ENCODE results near the gene DPPA4. TPM values are rescaled to one million over a fixed set of nuclear protein-coding genes. Genes with fewer than 3 reads are reported as not detected.

The DPPA4 gene
- total and polyA plus RNA-seq, 2 donors from 2014 or later: not detected

DNA sequence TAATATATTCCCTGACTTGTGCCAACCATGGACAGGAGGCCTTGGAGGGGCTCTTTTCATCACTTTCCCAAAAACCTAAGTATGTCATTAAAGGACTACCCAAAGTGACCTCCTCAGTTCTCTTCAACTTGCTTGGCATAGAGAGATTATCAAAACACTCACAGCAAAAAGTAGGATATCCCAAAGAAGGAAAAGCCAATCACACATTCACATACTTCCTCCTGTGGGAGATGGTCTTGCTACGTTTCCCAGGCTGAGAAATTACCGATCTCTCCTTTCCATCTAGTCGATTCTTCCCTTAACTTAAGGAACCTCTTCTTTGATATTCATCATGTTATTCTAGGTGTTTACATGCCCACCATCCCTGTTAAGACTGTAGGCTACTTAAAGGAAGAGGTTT, 9.1 kb downstream of the DPPA4 start:
- Histone ChIP-seq H3K27ac (ENCODE audit: low read depth in 2 of 2, low read length in 2 of 2) (no peak overlapping the region), H3K9ac (ENCODE audit: low read length in 3 of 3) (no peak overlapping the region), H3K4me1 (ENCODE audit: control insufficient read depth in 2 of 3, insufficient read depth in 2 of 3, low read depth in 1 of 3, low read length in 3 of 3) (no peaks in the 10 kb centered on the region), H3K27me3 (ENCODE audit: control insufficient read depth, insufficient read depth, low read length) (no peaks in the 10 kb centered on the region), H3K4me3 (ENCODE audit: low read length in 3 of 3) (no peak overlapping the region), H3K36me3 (ENCODE audit: control insufficient read depth in 2 of 3, insufficient read depth in 3 of 3, low read length in 3 of 3) (no peaks in the 10 kb centered on the region), H3K9me3 (ENCODE audit: control insufficient read depth in 2 of 3, insufficient read depth in 1 of 3, low read length in 3 of 3) (no peaks in the 10 kb centered on the region)
- intact Hi-C loops (cut with DNase I): no loop called here
- FAIRE-seq: no peak
- DNase-seq: no peak
- TF ChIP-seq, protein P1, sequence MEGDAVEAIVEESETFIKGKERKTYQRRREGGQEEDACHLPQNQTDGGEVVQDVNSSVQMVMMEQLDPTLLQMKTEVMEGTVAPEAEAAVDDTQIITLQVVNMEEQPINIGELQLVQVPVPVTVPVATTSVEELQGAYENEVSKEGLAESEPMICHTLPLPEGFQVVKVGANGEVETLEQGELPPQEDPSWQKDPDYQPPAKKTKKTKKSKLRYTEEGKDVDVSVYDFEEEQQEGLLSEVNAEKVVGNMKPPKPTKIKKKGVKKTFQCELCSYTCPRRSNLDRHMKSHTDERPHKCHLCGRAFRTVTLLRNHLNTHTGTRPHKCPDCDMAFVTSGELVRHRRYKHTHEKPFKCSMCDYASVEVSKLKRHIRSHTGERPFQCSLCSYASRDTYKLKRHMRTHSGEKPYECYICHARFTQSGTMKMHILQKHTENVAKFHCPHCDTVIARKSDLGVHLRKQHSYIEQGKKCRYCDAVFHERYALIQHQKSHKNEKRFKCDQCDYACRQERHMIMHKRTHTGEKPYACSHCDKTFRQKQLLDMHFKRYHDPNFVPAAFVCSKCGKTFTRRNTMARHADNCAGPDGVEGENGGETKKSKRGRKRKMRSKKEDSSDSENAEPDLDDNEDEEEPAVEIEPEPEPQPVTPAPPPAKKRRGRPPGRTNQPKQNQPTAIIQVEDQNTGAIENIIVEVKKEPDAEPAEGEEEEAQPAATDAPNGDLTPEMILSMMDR (IDR thresholded peaks at IDR 0.05; ENCODE audit: borderline replicate concordance, extremely low read depth, insufficient read depth): no peak

DNA sequence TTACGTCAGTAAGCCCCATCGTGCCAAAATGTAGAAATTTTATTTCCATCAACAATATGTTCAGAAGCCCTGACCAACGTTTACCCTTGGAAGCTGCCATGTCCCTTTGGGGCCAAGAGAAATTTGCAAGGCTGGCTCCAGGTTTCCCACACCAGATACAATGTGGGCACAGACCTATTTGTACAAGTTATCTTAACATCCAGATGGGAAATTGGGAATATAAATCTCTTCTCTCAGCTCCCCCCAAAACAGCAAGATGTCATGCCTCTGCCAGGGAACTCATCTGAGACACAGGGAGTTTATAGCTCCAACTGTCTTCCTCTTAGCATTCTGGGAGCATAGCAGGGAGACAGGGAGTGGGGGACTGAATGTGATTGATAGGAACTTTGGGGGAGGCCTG, 11.7 kb downstream of the DPPA4 start:
- no peak overlapping the region for H3K27ac ChIP-seq (ENCODE audit: low read depth in 2 of 2, low read length in 2 of 2)
- FAIRE-seq (no peak), DNase-seq (no peak)
- no peaks in the 10 kb centered on the region for H3K9me3 ChIP-seq (ENCODE audit: control insufficient read depth in 2 of 3, insufficient read depth in 1 of 3, low read length in 3 of 3)
- H3K4me1 ChIP-seq (ENCODE audit: control insufficient read depth in 2 of 3, insufficient read depth in 2 of 3, low read depth in 1 of 3, low read length in 3 of 3): no peaks in the 10 kb centered on the region
- no peaks in the 10 kb centered on the region for H3K36me3 ChIP-seq (ENCODE audit: control insufficient read depth in 2 of 3, insufficient read depth in 3 of 3, low read length in 3 of 3)
- intact Hi-C loops (cut with DNase I): no loop called here
- no peaks in the 10 kb centered on the region for H3K27me3 ChIP-seq (ENCODE audit: control insufficient read depth, insufficient read depth, low read length)
- TF ChIP-seq, protein P1 (IDR thresholded peaks at IDR 0.05; ENCODE audit: borderline replicate concordance, extremely low read depth, insufficient read depth): no peak
- no peak overlapping the region for H3K9ac ChIP-seq (ENCODE audit: low read length in 3 of 3)
- no peak overlapping the region for H3K4me3 ChIP-seq (ENCODE audit: low read length in 3 of 3)

DNA sequence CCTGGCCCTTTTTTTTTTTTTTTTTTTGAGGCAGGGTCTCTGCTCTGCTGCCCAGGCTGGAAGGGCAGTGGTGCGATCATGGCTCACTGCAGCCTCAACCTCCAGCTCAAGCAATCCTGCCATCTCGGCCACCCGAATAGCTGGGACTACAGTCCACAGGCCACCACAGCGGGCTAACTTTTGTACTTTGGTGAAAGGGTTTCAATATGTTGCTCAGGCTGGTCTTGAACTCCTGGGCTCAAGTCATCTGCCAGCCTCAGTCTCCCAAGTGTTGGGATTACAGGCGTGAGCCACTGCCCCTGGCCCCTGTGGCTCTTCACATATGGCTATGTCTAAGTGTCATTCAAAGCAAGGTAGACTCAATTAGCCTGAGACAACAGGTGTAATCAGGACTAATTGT, 12.2 kb downstream of the DPPA4 start:
- no peak overlapping the region for H3K9ac ChIP-seq (ENCODE audit: low read length in 3 of 3)
- no peak overlapping the region for H3K27ac ChIP-seq (ENCODE audit: low read depth in 2 of 2, low read length in 2 of 2)
- intact Hi-C loops (cut with DNase I): no loop called here
- no peaks in the 10 kb centered on the region for H3K4me1 ChIP-seq (ENCODE audit: control insufficient read depth in 2 of 3, insufficient read depth in 2 of 3, low read depth in 1 of 3, low read length in 3 of 3)
- no peaks in the 10 kb centered on the region for H3K27me3 ChIP-seq (ENCODE audit: control insufficient read depth, insufficient read depth, low read length)
- H3K9me3 ChIP-seq (ENCODE audit: control insufficient read depth in 2 of 3, insufficient read depth in 1 of 3, low read length in 3 of 3): no peaks in the 10 kb centered on the region
- H3K36me3 ChIP-seq (ENCODE audit: control insufficient read depth in 2 of 3, insufficient read depth in 3 of 3, low read length in 3 of 3): no peaks in the 10 kb centered on the region
- no peak for DNase-seq
- no peak for FAIRE-seq
- no peak overlapping the region for H3K4me3 ChIP-seq (ENCODE audit: low read length in 3 of 3)
- TF ChIP-seq, protein P1 (IDR thresholded peaks at IDR 0.05; ENCODE audit: borderline replicate concordance, extremely low read depth, insufficient read depth): no peak

DNA sequence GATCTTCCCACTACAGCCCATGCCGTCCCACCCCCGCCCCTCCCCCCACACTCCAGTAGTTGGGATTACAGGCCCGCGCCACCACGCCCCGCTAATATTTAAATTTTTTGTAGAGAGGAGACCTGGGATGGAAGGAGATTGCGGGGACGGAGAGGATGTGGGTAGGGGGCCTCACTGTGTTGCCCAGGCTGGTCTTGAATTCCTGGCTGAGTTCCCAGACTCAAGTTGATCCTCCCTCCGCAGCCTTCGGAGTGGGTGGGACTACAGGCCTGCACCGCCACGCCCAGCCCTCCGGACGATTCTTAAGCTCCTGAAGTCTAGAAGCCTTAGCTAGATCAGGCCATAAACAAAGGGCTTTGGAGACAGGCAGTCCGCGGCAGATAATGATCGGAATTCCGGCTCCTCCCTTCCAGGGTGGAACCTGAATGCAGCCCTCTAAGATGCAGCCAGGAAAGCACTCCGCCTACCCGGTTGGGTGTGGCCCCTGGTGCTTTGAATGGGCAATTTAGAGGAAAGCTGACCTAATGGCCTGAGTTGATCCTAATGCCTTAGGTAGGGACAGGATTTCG, 21.1 kb downstream of the DPPA4 start, which contains the start of gene DPPA2:
Gene DPPA2 (minus strand): TSS at position 356 of the 569 bp plus-strand sequence. CDS start 1,975 bp downstream, outside the sequence.
- Histone ChIP-seq H3K36me3 (ENCODE audit: control insufficient read depth in 2 of 3, insufficient read depth in 3 of 3, low read length in 3 of 3) (no peaks in the 10 kb centered on the region), H3K4me3 (ENCODE audit: low read length in 3 of 3) (no peak within 1 kb of the TSS), H3K9me3 (ENCODE audit: control insufficient read depth in 2 of 3, insufficient read depth in 1 of 3, low read length in 3 of 3) (no peaks in the 10 kb centered on the region), H3K27me3 (ENCODE audit: control insufficient read depth, insufficient read depth, low read length) (no peaks in the 10 kb centered on the region), H3K9ac (ENCODE audit: low read length in 3 of 3) (no peak within 1 kb of the TSS), H3K27ac (ENCODE audit: low read depth in 2 of 2, low read length in 2 of 2) (no peak within 1 kb of the TSS), H3K4me1 (ENCODE audit: control insufficient read depth in 2 of 3, insufficient read depth in 2 of 3, low read depth in 1 of 3, low read length in 3 of 3) (peaks cover 0 to 4% (median 0%) of the 10 kb centered on the region in 3 donors)
- TF ChIP-seq, protein P1 (IDR thresholded peaks at IDR 0.05; ENCODE audit: borderline replicate concordance, extremely low read depth, insufficient read depth): no peak
- DNase-seq: no peak
- FAIRE-seq: no peak
- intact Hi-C loops (cut with DNase I): no loop called here

Data from kidney (tissue), 14 donors.